K562 (cell line): ENCODE measurements around the gene MYOG. TPM values are rescaled to one million over a fixed set of nuclear protein-coding genes. Genes with fewer than 3 reads are reported as not detected.

Experiments used
- ARID1B ChIP-seq: fragments of 450-650 bp; IDR thresholded peaks from 2 replicates; pipeline ENCODE4 v1.6.1; 2016; ENCODE audit warnings: antibody characterized with exemption, mild to moderate bottlenecking, inconsistent platforms
- CBFA2T2 ChIP-seq: fragments of 450-650 bp; conservative IDR thresholded peaks from 2 replicates; pipeline ENCODE4 v1.6.1; 2017; ENCODE audit warnings: mild to moderate bottlenecking
- CBFB ChIP-seq: sonication (generic); formaldehyde crosslinking; IDR thresholded peaks from 2 replicates; pipeline ENCODE4 v1.4.0; 2020; ENCODE audit warnings: mild to moderate bottlenecking, missing genetic modification reagents
- CHD1 ChIP-seq: fragments of 200-600 bp; sonication (generic); IDR thresholded peaks from one replicate; pipeline ENCODE4 v1.6.1; 2012; ENCODE audit warnings: mild to moderate bottlenecking, moderate library complexity, low read length, inconsistent platforms
- DNMT1 ChIP-seq: fragments of 450-650 bp; IDR thresholded peaks from 2 replicates; pipeline ENCODE4 v1.6.1; 2016; ENCODE audit warnings: antibody characterized with exemption, mild to moderate bottlenecking
- E2F1 ChIP-seq: sonication (generic); formaldehyde crosslinking; IDR thresholded peaks from 2 replicates; pipeline ENCODE4 v1.8.1; 2023; ENCODE audit warnings: mild to moderate bottlenecking, missing genetic modification reagents, moderate library complexity
- E2F6 ChIP-seq, 2 experiments: IDR thresholded peaks; 2 replicates each; pipeline ENCODE4 v1.6.1; 2011; ENCODE audit warnings: borderline replicate concordance in 1 of 2, control low read depth in 1 of 2, low read depth in 1 of 2, low read length in 1 of 2, mild to moderate bottlenecking in 1 of 2, mixed read lengths in 1 of 2, moderate library complexity in 1 of 2; ENCODE audit not compliant: insufficient read depth in 1 of 2, insufficient read length in 1 of 2, poor library complexity in 1 of 2, severe bottlenecking in 1 of 2; ENCODE audit errors: extremely low read depth in 1 of 2
- EGR1 ChIP-seq: fragments of 450-650 bp; conservative IDR thresholded peaks from 2 replicates; pipeline ENCODE4 v1.6.1; 2017; ENCODE audit warnings: mild to moderate bottlenecking
- EP300 ChIP-seq: IDR thresholded peaks from 2 replicates; pipeline ENCODE4 v1.6.1; 2012; ENCODE audit warnings: low read length, improper control_type of control experiment
- NCOA4 ChIP-seq: fragments of 450-650 bp; IDR thresholded peaks from 2 replicates; pipeline ENCODE4 v1.6.1; 2018; ENCODE audit warnings: mild to moderate bottlenecking; ENCODE audit not compliant: partially characterized antibody
- NFXL1 ChIP-seq: fragments of 450-650 bp; formaldehyde crosslinking; IDR thresholded peaks from 2 replicates; pipeline ENCODE4 v1.4.0; 2021; ENCODE audit warnings: mild to moderate bottlenecking
- PHF8 ChIP-seq: fragments of 200-600 bp; sonication (generic); IDR thresholded peaks from 2 replicates; pipeline ENCODE4 v1.6.1; 2012; ENCODE audit warnings: mixed run types, mild to moderate bottlenecking, inconsistent platforms, low read length, moderate library complexity, borderline replicate concordance
- POLR2H ChIP-seq: IDR thresholded peaks from 2 replicates; pipeline ENCODE4 v1.6.1; 2016; ENCODE audit warnings: missing genetic modification characterization, low read depth, mild to moderate bottlenecking, control low read depth, missing compliant biosample characterization, moderate library complexity
- POLR3A ChIP-seq: IDR thresholded peaks from 2 replicates; pipeline ENCODE4 v1.6.1; 2011; ENCODE audit warnings: borderline replicate concordance, mild to moderate bottlenecking, moderate library complexity; ENCODE audit not compliant: insufficient read length, insufficient read depth; ENCODE audit errors: extremely low read depth
- RAD21 ChIP-seq, 2 experiments: fragments of 250-450 bp in 1 of 2; fragments of 450-650 bp in 1 of 2; sonication (Bioruptor Pico) in 1 of 2; formaldehyde crosslinking in 1 of 2; IDR thresholded peaks in 1 of 2; conservative IDR thresholded peaks in 1 of 2; 2 replicates each; pipeline versions ENCODE4 v1.4.0 to v1.8.0; 2020 to 2022; ENCODE audit warnings: mild to moderate bottlenecking in 2 of 2, moderate library complexity in 1 of 2
- SAFB2 ChIP-seq: fragments of 200-400 bp; formaldehyde crosslinking; IDR thresholded peaks from 2 replicates; pipeline ENCODE4 v1.6.1; 2018; ENCODE audit warnings: borderline replicate concordance, low read length, low read depth, moderate library complexity; ENCODE audit not compliant: severe bottlenecking
- YY1 ChIP-seq, 3 experiments: IDR thresholded peaks; 2 replicates each; pipeline ENCODE4 v1.6.1; 2011; ENCODE audit warnings: low read length in 2 of 3, mild to moderate bottlenecking in 2 of 3, moderate library complexity in 2 of 3, borderline replicate concordance in 1 of 3, control low read depth in 1 of 3, low read depth in 1 of 3; ENCODE audit not compliant: insufficient read depth in 3 of 3, insufficient replicate concordance in 2 of 3, control insufficient read depth in 1 of 3, insufficient read length in 1 of 3; ENCODE audit errors: extremely low read depth in 1 of 3
- ZBTB17 ChIP-seq: fragments of 450-650 bp; formaldehyde crosslinking; IDR thresholded peaks from 2 replicates; pipeline ENCODE4 v1.4.0; 2020; ENCODE audit warnings: mild to moderate bottlenecking
- ZBTB5 ChIP-seq: fragments of 450-650 bp; IDR thresholded peaks from 2 replicates; pipeline ENCODE4 v1.6.1; 2017; ENCODE audit warnings: antibody characterized with exemption
- ZBTB7A ChIP-seq: IDR thresholded peaks from 2 replicates; pipeline ENCODE4 v1.6.1; 2011; ENCODE audit warnings: low read depth, mild to moderate bottlenecking, low read length, moderate library complexity, borderline replicate concordance; ENCODE audit not compliant: control insufficient read depth
- ZFP36 ChIP-seq: fragments of 150-350 bp; IDR thresholded peaks from 2 replicates; pipeline ENCODE4 v1.6.1; 2018; ENCODE audit warnings: low read length, low read depth; ENCODE audit not compliant: partially characterized antibody
- ZNF124 ChIP-seq: sonication (generic); formaldehyde crosslinking; IDR thresholded peaks from 2 replicates; pipeline ENCODE4 v1.8.1; 2022; ENCODE audit warnings: missing genetic modification reagents
- polyA plus RNA-seq, 8 experiments: library from polyadenylated mRNA; depleted of rRNA in 4 of 8; stranded (reverse) in 5 of 8; unstranded in 3 of 8; fragments of >200 nt; fragmentation: Nextera tagmentation in 2 of 8; fragmentation: Illumina TruSeq in 1 of 8; extraction: Ambion mirVana in 2 of 8; extraction: Trizol in 1 of 8; gene quantifications; 2 replicates each; pipeline versions ENCODE4 v1.2.1 to v1.2.3, GENCODE V29; 2011 to 2014; ENCODE audit warnings: inconsistent platforms in 1 of 8, missing spikeins in 1 of 8
- total RNA-seq, 7 experiments: library from RNA; depleted of rRNA in 6 of 7; stranded (reverse); fragments of >200 nt in 6 of 7; fragmentation: Illumina TruSeq in 2 of 7; extraction: Trizol in 2 of 7; gene quantifications; 2 replicates each; pipeline versions ENCODE4 v1.2.1 to v1.2.3, GENCODE V29; 2011 to 2021; ENCODE audit warnings: low replicate concordance in 1 of 7

The MYOG gene
- total and polyA plus RNA-seq, 9 of the 15 experiments (the other 6 are each of a cell fraction or from before 2014, with no cell fraction given) = not detected

GRCh38 chr1:203076031-203076511 is 9.7 kb downstream of the MYOG start (continued):
- TF ChIP-seq YY1 (IDR thresholded peaks at IDR 0.05; ENCODE audit: borderline replicate concordance in 1 of 3, control insufficient read depth in 1 of 3, extremely low read depth in 1 of 3, insufficient read depth in 3 of 3, insufficient read length in 1 of 3, insufficient replicate concordance in 2 of 3, low read depth in 1 of 3, low read length in 2 of 3) = no peak
- TF ChIP-seq NCOA4 = no peak
- no peak; the same call in 1 of the 2 replicates for TF ChIP-seq CBFA2T2
- no peak for TF ChIP-seq PHF8
- TF ChIP-seq ZFP36 = no peak
- TF ChIP-seq ARID1B = peak; percentile 19; the same call in 1 of the 2 replicates
- TF ChIP-seq ZBTB17 (CRISPR knock-in tag) = no peak
- peak; percentile 39; the same call in 1 of the 2 replicates for TF ChIP-seq CBFB (CRISPR knock-in tag)
- no peak for TF ChIP-seq NFXL1 (CRISPR knock-in tag)
- peak in 1 of 2 experiments; percentile 10 for TF ChIP-seq E2F6 (IDR thresholded peaks at IDR 0.05; ENCODE audit: borderline replicate concordance in 1 of 2, extremely low read depth in 1 of 2, insufficient read depth in 1 of 2, insufficient read length in 1 of 2, low read depth in 1 of 2, low read length in 1 of 2, poor library complexity in 1 of 2, severe bottlenecking in 1 of 2)
- TF ChIP-seq ZNF124 (CRISPR knock-in tag) = no peak
- no peak for TF ChIP-seq ZBTB5
- TF ChIP-seq POLR3A = no peak
- no peak for TF ChIP-seq E2F1 (CRISPR knock-in tag)
- no peak for TF ChIP-seq SAFB2
- no peak for TF ChIP-seq DNMT1
- no peak for TF ChIP-seq EP300
- no peak for TF ChIP-seq ZBTB7A
- TF ChIP-seq POLR2H (tag) = no peak
- no peak for TF ChIP-seq EGR1
- no peak for TF ChIP-seq CHD1
- TF ChIP-seq RAD21 (CRISPR knock-in tag; conservative IDR thresholded peaks at IDR 0.05 in 1 of 2, IDR thresholded peaks at IDR 0.05 in 1 of 2) = no peak
